GM21447 (cell line): ENCODE data around the gene IPPK.
"Not testable (repeated sequence)": the region's sequence is repeated elsewhere in the genome, so short reads cannot be mapped to it uniquely, and the experiment has no call there.

ENCODE experiments used
- ATAC-seq: cut with Tn5 transposase; IDR thresholded peaks from one replicate; pipeline ENCODE4 v1.9.1; 2021; ENCODE audit not compliant: unreplicated experiment

IPPK gene

GRCh38 chr9:92599938-92600461 is 69.9 kb downstream of the IPPK start:
- ATAC-seq, result no peak

GRCh38 chr9:92598382-92598781 is 71.5 kb downstream of the IPPK start:
- no peak for ATAC-seq

- ATAC-seq, result no peak
Observed at GRCh38 chr9:92595930-92596329, 74.0 kb downstream of the IPPK start.

- not testable (repeated sequence) for ATAC-seq
Observed at GRCh38 chr9:92595075-92595474, 74.9 kb downstream of the IPPK start.

GRCh38 chr9:92592946-92593861 is 76.7 kb downstream of the IPPK start:
- ATAC-seq, result no peak

- no peak for ATAC-seq
Observed at GRCh38 chr9:92592537-92592936, 77.4 kb downstream of the IPPK start.

GRCh38 chr9:92590377-92590776 is 79.6 kb downstream of the IPPK start:
- no peak for ATAC-seq

GRCh38 chr9:92589923-92590322 is 80.0 kb downstream of the IPPK start:
- ATAC-seq, result no peak

- no peak for ATAC-seq
Observed at GRCh38 chr9:92576175-92576574, 93.8 kb downstream of the IPPK start.

GRCh38 chr9:92573612-92574011 is 96.3 kb downstream of the IPPK start:
- not testable (repeated sequence) for ATAC-seq

GRCh38 chr9:92571871-92572270 is 98.1 kb downstream of the IPPK start:
- ATAC-seq, result not testable (repeated sequence)

- no peak for ATAC-seq
Observed at GRCh38 chr9:92564982-92565381, 104.9 kb downstream of the IPPK start.

- no peak for ATAC-seq
Observed at GRCh38 chr9:92564504-92564903, 105.4 kb downstream of the IPPK start.
